Body of pancreas (tissue), 4 donors: Measurements from ENCODE around the gene RPL5. TPM values are rescaled to one million over a fixed set of nuclear protein-coding genes. Genes with fewer than 3 reads are reported as not detected.

Source experiments
- ATAC-seq: fragments of 150-250 bp; one replicate; pipeline ENCODE4 v1.9.1; 2016
- DNase-seq, 4 donors: peaks; one replicate each; pipeline ENCODE4 v3.0.0-alpha.2; 2019
- H3K27ac ChIP-seq, 4 donors: fragments of 200-600 bp; sonication (generic); 1 replicate in 3 of 4; 2 replicates in 1 of 4; pipeline versions ENCODE4 v1.5.1 to v1.6.1; 2016 to 2019; ENCODE audit warnings: mild to moderate bottlenecking in 1 of 4, mixed read lengths in 1 of 4, moderate library complexity in 1 of 4
- H3K27me3 ChIP-seq, 2 donors: fragments of 200-600 bp; sonication (generic); one replicate each; pipeline ENCODE4 v1.6.0; 2016; ENCODE audit warnings: mild to moderate bottlenecking in 1 of 2
- H3K36me3 ChIP-seq, 2 donors: fragments of 200-600 bp; sonication (generic); replicated peaks in 1 of 2; 2 replicates each; pipeline ENCODE4 v1.5.1; 2016; ENCODE audit warnings: low read depth in 2 of 2; ENCODE audit not compliant: insufficient read depth in 1 of 2
- H3K4me1 ChIP-seq: fragments of 200-600 bp; sonication (generic); one replicate; pipeline ENCODE4 v1.6.0; 2016
- H3K4me3 ChIP-seq, 2 donors: fragments of 200-600 bp; sonication (generic); 1 replicate in 1 of 2; 2 replicates in 1 of 2; pipeline ENCODE4 v1.5.1; 2016 to 2019
- H3K9me3 ChIP-seq, 3 donors: fragments of 200-600 bp; sonication (generic); 1 replicate in 2 of 3; 2 replicates in 1 of 3; pipeline ENCODE4 v1.5.1; 2016
- CTCF ChIP-seq, 7 experiments: fragments of 450-650 bp in 4 of 7; fragments of 200-600 bp in 3 of 7; sonication (generic) in 3 of 7; IDR thresholded peaks; one replicate each; pipeline ENCODE4 v1.5.1; 2016 to 2019; ENCODE audit warnings: antibody characterized with exemption in 7 of 7
- POLR2A ChIP-seq, 3 donors: fragments of 450-650 bp; IDR thresholded peaks; one replicate each; pipeline ENCODE4 v1.6.1; 2016; ENCODE audit warnings: antibody characterized with exemption in 3 of 3, mild to moderate bottlenecking in 2 of 3
- WGBS, 2 donors: methylation state at CpG; one replicate each; pipeline ENCODE4 v1.1.5; 2017; 5-methylcytosine and 5-hydroxymethylcytosine counted together
- intact Hi-C: fragments of 100-400 bp; cut with DNase I; formaldehyde crosslinking; loops from one replicate; pipeline ENCODE4 v1.15.1; 2023
- total RNA-seq, 2 donors: library from RNA; depleted of rRNA; stranded (reverse); fragments of >200 nt; gene quantifications; one replicate each; pipeline ENCODE4 v1.1.0, GENCODE V29; 2016

Gene RPL5
- total RNA-seq, 2 donors from 2014 or later: 979 to 1,023 TPM

- Histone ChIP-seq H3K36me3 (peaks cover 12 to 28% of the 10 kb centered on the region in 2 donors), H3K4me3 (no peak overlapping the region), H3K9me3 (no peaks in the 10 kb centered on the region), H3K27me3 (no peaks in the 10 kb centered on the region), H3K27ac (no peak overlapping the region), H3K4me1 (peaks cover 28% of the 10 kb centered on the region)
- DNase-seq (no peak), ATAC-seq (no peak)
- 81 to 83% methylated on average over 4 of the region's 4 CpGs for WGBS, 2 donors
- TF ChIP-seq POLR2A (IDR thresholded peaks at IDR 0.05) (no peak), CTCF (IDR thresholded peaks at IDR 0.05) (no peak)
- intact Hi-C loops: no loop called here
Measured at GRCh38 chr1:92842082-92843045, 10.5 kb downstream of the RPL5 start.

- intact Hi-C loops: no loop called here
- Histone ChIP-seq H3K27me3 (no peaks in the 10 kb centered on the region), H3K36me3 (peaks cover 8 to 25% of the 10 kb centered on the region in 2 donors), H3K27ac (no peak overlapping the region), H3K4me1 (peaks cover 25% of the 10 kb centered on the region), H3K4me3 (no peak overlapping the region), H3K9me3 (no peaks in the 10 kb centered on the region)
- DNase-seq (no peak), ATAC-seq (no peak)
- WGBS, 2 donors: 44% methylated on average over 2 of the region's 2 CpGs
- TF ChIP-seq POLR2A (IDR thresholded peaks at IDR 0.05) (no peak), CTCF (IDR thresholded peaks at IDR 0.05) (no peak)
Measured at GRCh38 chr1:92843046-92843423, 11.2 kb downstream of the RPL5 start.

GRCh38 chr1:92843429-92844352, 11.9 kb downstream of the RPL5 start:
- H3K4me3 ChIP-seq: no peak overlapping the region
- H3K9me3 ChIP-seq: no peaks in the 10 kb centered on the region
- no peak overlapping the region for H3K27ac ChIP-seq
- 88 to 93% methylated on average over 8 of the region's 8 CpGs for WGBS, 2 donors
- no peaks in the 10 kb centered on the region for H3K27me3 ChIP-seq
- peaks cover 19% of the 10 kb centered on the region for H3K4me1 ChIP-seq
- DNase-seq (no peak), ATAC-seq (no peak)
- intact Hi-C loops: no loop called here
- H3K36me3 ChIP-seq: peaks cover 8 to 23% of the 10 kb centered on the region in 2 donors
- TF ChIP-seq CTCF (IDR thresholded peaks at IDR 0.05) (no peak), POLR2A (IDR thresholded peaks at IDR 0.05) (no peak)

- no peak overlapping the region for H3K4me3 ChIP-seq
- no peak for TF ChIP-seq POLR2A (IDR thresholded peaks at IDR 0.05)
- no peak for TF ChIP-seq CTCF (IDR thresholded peaks at IDR 0.05)
- H3K27me3 ChIP-seq: no peaks in the 10 kb centered on the region
- H3K4me1 ChIP-seq: peaks cover 11% of the 10 kb centered on the region
- intact Hi-C loops: no loop called here
- H3K9me3 ChIP-seq: no peaks in the 10 kb centered on the region
- H3K27ac ChIP-seq: no peak overlapping the region
- peaks cover 8 to 23% of the 10 kb centered on the region in 2 donors for H3K36me3 ChIP-seq
- WGBS, 2 donors: 95 to 98% methylated on average over 3 of the region's 3 CpGs
- no peak for DNase-seq
- no peak for ATAC-seq
Measured at GRCh38 chr1:92844439-92844838, 12.6 kb downstream of the RPL5 start.
